ENCODE measurements around the gene POU2AF1.

POU2AF1 gene, protein sequence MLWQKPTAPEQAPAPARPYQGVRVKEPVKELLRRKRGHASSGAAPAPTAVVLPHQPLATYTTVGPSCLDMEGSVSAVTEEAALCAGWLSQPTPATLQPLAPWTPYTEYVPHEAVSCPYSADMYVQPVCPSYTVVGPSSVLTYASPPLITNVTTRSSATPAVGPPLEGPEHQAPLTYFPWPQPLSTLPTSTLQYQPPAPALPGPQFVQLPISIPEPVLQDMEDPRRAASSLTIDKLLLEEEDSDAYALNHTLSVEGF

GRCh38 chr11:111378861-111379601 lies at the start of gene POU2AF1:
Gene POU2AF1, minus strand, starts transcription at chr11:111379275. Its CDS starts 98 bp downstream, at chr11:111379177.
- ChIA-PET POLR2A (no interaction called here), CTCF (no interaction called here)
- DNase-seq (ENCODE audit: extremely low spot score): no peak
- TF ChIP-seq FOXK2 (IDR thresholded peaks at IDR 0.05) (no peak), TARDBP (IDR thresholded peaks at IDR 0.05) (no peak), LEF1 (IDR thresholded peaks at IDR 0.05; ENCODE audit: borderline replicate concordance) (no peak), ZNF384 (IDR thresholded peaks at IDR 0.05) (no peak), FOXA1 (IDR thresholded peaks at IDR 0.05) (no peak), FOXM1 (IDR thresholded peaks at IDR 0.05; ENCODE audit: borderline replicate concordance) (no peak)

DNA sequence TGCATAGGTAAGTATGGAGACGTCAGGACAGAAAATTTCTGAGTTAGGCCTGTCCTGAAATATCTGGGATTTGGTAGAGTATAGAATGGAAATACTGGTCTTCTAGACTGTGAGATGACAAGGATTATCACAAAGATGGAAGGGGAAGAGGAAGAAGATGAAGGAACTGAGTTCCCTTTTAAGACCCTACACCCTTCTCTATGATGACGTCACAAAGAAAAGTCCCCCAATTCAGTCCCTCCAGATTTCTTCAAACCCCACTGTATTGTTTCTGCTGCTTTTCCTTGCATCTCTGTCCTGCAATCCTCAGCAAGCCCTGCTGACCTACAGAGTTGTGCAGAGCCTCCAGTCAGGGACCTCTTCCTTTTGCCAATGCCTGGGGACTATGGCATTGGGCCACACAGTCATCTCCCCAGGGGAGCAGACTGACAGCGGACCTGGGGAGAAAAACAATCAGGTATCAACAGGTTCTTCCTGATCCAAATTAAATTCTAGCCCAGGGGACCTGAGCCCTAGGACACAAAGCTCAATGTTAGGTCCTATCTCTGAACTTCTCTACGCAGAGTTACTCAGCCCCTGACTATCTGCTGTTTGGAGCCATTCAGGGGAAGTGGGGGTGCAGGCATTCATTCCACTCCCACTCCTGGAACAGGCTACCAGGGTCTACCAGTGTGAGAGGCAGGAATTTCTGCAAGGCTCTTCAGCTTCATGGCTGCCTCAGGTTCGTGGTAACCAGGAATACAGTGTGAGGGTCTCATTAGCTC lies 49.2 kb upstream of the POU2AF1 start:
- CTCF ChIA-PET: interaction anchor here (0.8 to 3.9 kb wide), 12 partner anchors 8 to 165 kb away, joined by 3 to 21 read pairs (median 4); no protein-coding TSS in a partner anchor
- POLR2A ChIA-PET: no interaction called here
- DNase-seq (ENCODE audit: extremely low spot score): no peak
- TF ChIP-seq CTBP1 (IDR thresholded peaks at IDR 0.05; ENCODE audit: borderline replicate concordance) (no peak), NFRKB (IDR thresholded peaks at IDR 0.05) (no peak), FOXA1 (IDR thresholded peaks at IDR 0.05) (no peak), FOXK2 (IDR thresholded peaks at IDR 0.05) (no peak), ZNF384 (IDR thresholded peaks at IDR 0.05) (no peak), HDGF (IDR thresholded peaks at IDR 0.05; ENCODE audit: borderline replicate concordance) (no peak), FOXM1 (IDR thresholded peaks at IDR 0.05; ENCODE audit: borderline replicate concordance) (no peak), SUZ12 (IDR thresholded peaks at IDR 0.05) (no peak), BHLHE40 (IDR thresholded peaks at IDR 0.05; ENCODE audit: borderline replicate concordance) (no peak), L3MBTL2 (conservative IDR thresholded peaks at IDR 0.05) (no peak), TARDBP (IDR thresholded peaks at IDR 0.05) (no peak), SP1 (IDR thresholded peaks at IDR 0.05) (no peak), ARNT (IDR thresholded peaks at IDR 0.05) (no peak), LEF1 (IDR thresholded peaks at IDR 0.05; ENCODE audit: borderline replicate concordance) (no peak), ELF4 (IDR thresholded peaks at IDR 0.05) (no peak)
- TF ChIP-seq, protein P1, sequence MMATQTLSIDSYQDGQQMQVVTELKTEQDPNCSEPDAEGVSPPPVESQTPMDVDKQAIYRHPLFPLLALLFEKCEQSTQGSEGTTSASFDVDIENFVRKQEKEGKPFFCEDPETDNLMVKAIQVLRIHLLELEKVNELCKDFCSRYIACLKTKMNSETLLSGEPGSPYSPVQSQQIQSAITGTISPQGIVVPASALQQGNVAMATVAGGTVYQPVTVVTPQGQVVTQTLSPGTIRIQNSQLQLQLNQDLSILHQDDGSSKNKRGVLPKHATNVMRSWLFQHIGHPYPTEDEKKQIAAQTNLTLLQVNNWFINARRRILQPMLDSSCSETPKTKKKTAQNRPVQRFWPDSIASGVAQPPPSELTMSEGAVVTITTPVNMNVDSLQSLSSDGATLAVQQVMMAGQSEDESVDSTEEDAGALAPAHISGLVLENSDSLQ (IDR thresholded peaks at IDR 0.05): no peak

- ChIA-PET POLR2A (no interaction called here), CTCF (interaction anchor here (1.1 to 3.9 kb wide), 5 partner anchors 10 to 146 kb away, joined by 3 to 21 read pairs (median 4); no protein-coding TSS in a partner anchor)
Observed at GRCh38 chr11:111427471-111427912, 48.4 kb upstream of the POU2AF1 start.

GRCh38 chr11:111426617-111427016 lies 47.5 kb upstream of the POU2AF1 start:
- CTCF ChIA-PET: interaction anchor here (1.1 to 3.9 kb wide), 4 partner anchors 19 to 145 kb away, joined by 3 to 21 read pairs (median 5); no protein-coding TSS in a partner anchor
- no peak for TF ChIP-seq L3MBTL2 (conservative IDR thresholded peaks at IDR 0.05)
- no peak for TF ChIP-seq FOXK2 (IDR thresholded peaks at IDR 0.05)
- TF ChIP-seq TARDBP (IDR thresholded peaks at IDR 0.05): no peak
- TF ChIP-seq FOXA1 (IDR thresholded peaks at IDR 0.05): no peak
- TF ChIP-seq ARNT (IDR thresholded peaks at IDR 0.05): no peak
- no peak for TF ChIP-seq ZNF384 (IDR thresholded peaks at IDR 0.05)
- no peak for TF ChIP-seq LEF1 (IDR thresholded peaks at IDR 0.05; ENCODE audit: borderline replicate concordance)
- TF ChIP-seq, protein P1 (IDR thresholded peaks at IDR 0.05): no peak
- no peak for TF ChIP-seq SUZ12 (IDR thresholded peaks at IDR 0.05)
- no peak for TF ChIP-seq HDGF (IDR thresholded peaks at IDR 0.05; ENCODE audit: borderline replicate concordance)
- no peak for TF ChIP-seq NFRKB (IDR thresholded peaks at IDR 0.05)
- TF ChIP-seq ELF4 (IDR thresholded peaks at IDR 0.05): no peak
- TF ChIP-seq BHLHE40 (IDR thresholded peaks at IDR 0.05; ENCODE audit: borderline replicate concordance): no peak
- TF ChIP-seq SP1 (IDR thresholded peaks at IDR 0.05): no peak
- TF ChIP-seq FOXM1 (IDR thresholded peaks at IDR 0.05; ENCODE audit: borderline replicate concordance): no peak
- TF ChIP-seq CTBP1 (IDR thresholded peaks at IDR 0.05; ENCODE audit: borderline replicate concordance): no peak
- POLR2A ChIA-PET: no interaction called here

More at GRCh38 chr11:111427471-111427912, 48.4 kb upstream of the POU2AF1 start:
- no peak for TF ChIP-seq SP1 (IDR thresholded peaks at IDR 0.05)
- TF ChIP-seq, protein P1 (IDR thresholded peaks at IDR 0.05): 0 out of 2 replicates have a peak, but pooled peaks have one; percentile 32
- DNase-seq (ENCODE audit: extremely low spot score): peak; percentile 24

DNA sequence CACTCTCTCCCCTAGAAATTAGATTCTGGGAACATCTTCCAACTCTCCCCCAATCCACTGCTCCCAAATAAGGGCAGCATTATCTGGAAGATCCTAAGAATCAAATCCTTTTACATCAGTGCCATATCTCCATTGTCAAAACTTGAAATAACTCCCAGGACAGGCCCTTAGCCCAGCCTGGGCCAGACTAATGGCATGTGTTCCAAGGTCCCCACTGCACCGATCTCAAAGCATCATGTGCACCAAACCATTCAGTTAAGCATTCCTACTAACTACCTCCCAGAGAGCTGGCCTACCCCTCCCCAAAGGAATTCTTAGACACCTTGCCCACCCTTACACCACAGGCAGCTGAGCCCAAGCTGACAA lies 44.2 kb upstream of the POU2AF1 start:
- DNase-seq (ENCODE audit: extremely low spot score): no peak
- ChIA-PET POLR2A (no interaction called here), CTCF (interaction anchor here (0.7 to 3.0 kb wide), 8 partner anchors 9 to 160 kb away, joined by 3 to 18 read pairs (median 4); no protein-coding TSS in a partner anchor)
- TF ChIP-seq ZNF384 (IDR thresholded peaks at IDR 0.05) (no peak), FOXA1 (IDR thresholded peaks at IDR 0.05) (no peak), BHLHE40 (IDR thresholded peaks at IDR 0.05; ENCODE audit: borderline replicate concordance) (no peak), SUZ12 (IDR thresholded peaks at IDR 0.05) (no peak), TARDBP (IDR thresholded peaks at IDR 0.05) (no peak), ARNT (IDR thresholded peaks at IDR 0.05) (no peak), HDGF (IDR thresholded peaks at IDR 0.05; ENCODE audit: borderline replicate concordance) (no peak), FOXM1 (IDR thresholded peaks at IDR 0.05; ENCODE audit: borderline replicate concordance) (no peak), NFRKB (IDR thresholded peaks at IDR 0.05) (no peak)
- TF ChIP-seq, protein P1 (IDR thresholded peaks at IDR 0.05): no peak

More at GRCh38 chr11:111426617-111427016, 47.5 kb upstream of the POU2AF1 start:
- no peak for DNase-seq (ENCODE audit: extremely low spot score)

Measured in HEK293T (cell line).